NB4 (cell line): ENCODE measurements around the gene FGF7.

ENCODE experiments used
- DNase-seq: peaks from one replicate; pipeline ENCODE4 v3.0.0; 2010; ENCODE audit warnings: low read depth
- H3K4me3 ChIP-seq: one replicate; pipeline ENCODE4 v1.5.1; 2011; ENCODE audit warnings: mild to moderate bottlenecking, low read depth, low read length, moderate library complexity
- MYC ChIP-seq: IDR thresholded peaks from 2 replicates; pipeline ENCODE4 v1.6.1; 2011; ENCODE audit warnings: low read depth, low read length
- POLR2A ChIP-seq: IDR thresholded peaks from 2 replicates; pipeline ENCODE4 v1.6.1; 2011; ENCODE audit warnings: mild to moderate bottlenecking; ENCODE audit not compliant: insufficient read length; ENCODE audit errors: extremely low read depth
- TF ChIP-seq, protein P1 (sequence below): IDR thresholded peaks from one replicate; pipeline ENCODE4 v1.5.1; 2012; ENCODE audit warnings: low read depth, low read length
- TF ChIP-seq, protein P2 (sequence below): IDR thresholded peaks from 2 replicates; pipeline ENCODE4 v1.6.1; 2011; ENCODE audit warnings: low read depth, low read length

FGF7 gene

DNA sequence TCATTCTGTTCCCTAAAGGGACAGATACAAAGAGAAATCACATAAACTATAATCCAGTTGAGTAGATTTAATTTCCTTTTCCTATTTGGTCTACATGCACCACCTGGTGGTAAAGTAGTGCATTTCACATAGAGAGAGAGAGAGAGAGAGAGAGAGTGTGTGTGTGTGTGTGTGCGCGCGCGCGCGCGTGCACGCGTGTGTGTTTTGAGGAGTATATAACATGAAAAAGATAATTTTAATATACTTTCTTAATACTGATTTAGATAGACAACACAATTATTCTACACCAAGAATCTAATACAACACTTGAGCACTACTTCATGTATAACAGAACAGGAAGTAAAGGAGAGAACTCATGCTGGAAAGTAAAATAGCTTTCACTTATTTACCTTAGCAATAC lies 1.1 kb upstream of the FGF7 start:
- TF ChIP-seq POLR2A = no peak
- TF ChIP-seq MYC = no peak
- TF ChIP-seq, protein P1, sequence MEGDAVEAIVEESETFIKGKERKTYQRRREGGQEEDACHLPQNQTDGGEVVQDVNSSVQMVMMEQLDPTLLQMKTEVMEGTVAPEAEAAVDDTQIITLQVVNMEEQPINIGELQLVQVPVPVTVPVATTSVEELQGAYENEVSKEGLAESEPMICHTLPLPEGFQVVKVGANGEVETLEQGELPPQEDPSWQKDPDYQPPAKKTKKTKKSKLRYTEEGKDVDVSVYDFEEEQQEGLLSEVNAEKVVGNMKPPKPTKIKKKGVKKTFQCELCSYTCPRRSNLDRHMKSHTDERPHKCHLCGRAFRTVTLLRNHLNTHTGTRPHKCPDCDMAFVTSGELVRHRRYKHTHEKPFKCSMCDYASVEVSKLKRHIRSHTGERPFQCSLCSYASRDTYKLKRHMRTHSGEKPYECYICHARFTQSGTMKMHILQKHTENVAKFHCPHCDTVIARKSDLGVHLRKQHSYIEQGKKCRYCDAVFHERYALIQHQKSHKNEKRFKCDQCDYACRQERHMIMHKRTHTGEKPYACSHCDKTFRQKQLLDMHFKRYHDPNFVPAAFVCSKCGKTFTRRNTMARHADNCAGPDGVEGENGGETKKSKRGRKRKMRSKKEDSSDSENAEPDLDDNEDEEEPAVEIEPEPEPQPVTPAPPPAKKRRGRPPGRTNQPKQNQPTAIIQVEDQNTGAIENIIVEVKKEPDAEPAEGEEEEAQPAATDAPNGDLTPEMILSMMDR = peak; percentile 41
- TF ChIP-seq, protein P2, sequence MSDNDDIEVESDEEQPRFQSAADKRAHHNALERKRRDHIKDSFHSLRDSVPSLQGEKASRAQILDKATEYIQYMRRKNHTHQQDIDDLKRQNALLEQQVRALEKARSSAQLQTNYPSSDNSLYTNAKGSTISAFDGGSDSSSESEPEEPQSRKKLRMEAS = no peak
- DNase-seq = peak; percentile 67
- H3K4me3 ChIP-seq = peak overlapping the region; percentile 22

DNA sequence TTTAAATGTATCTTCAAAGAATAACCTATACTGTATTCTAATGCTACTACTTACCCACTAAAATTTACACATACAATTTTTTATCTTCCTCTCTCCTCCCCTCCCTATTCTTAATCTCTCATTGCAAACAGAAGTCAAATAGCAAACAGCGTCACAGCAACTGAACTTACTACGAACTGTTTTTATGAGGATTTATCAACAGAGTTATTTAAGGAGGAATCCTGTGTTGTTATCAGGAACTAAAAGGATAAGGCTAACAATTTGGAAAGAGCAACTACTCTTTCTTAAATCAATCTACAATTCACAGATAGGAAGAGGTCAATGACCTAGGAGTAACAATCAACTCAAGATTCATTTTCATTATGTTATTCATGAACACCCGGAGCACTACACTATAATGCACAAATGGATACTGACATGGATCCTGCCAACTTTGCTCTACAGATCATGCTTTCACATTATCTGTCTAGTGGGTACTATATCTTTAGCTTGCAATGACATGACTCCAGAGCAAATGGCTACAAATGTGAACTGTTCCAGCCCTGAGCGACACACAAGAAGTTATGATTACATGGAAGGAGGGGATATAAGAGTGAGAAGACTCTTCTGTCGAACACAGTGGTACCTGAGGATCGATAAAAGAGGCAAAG lies 984 bp downstream of the FGF7 start:
- no peak overlapping the region for H3K4me3 ChIP-seq
- no peak for DNase-seq
- no peak for TF ChIP-seq POLR2A
- TF ChIP-seq, protein P1 = no peak
- no peak for TF ChIP-seq MYC
- TF ChIP-seq, protein P2 = no peak

DNA sequence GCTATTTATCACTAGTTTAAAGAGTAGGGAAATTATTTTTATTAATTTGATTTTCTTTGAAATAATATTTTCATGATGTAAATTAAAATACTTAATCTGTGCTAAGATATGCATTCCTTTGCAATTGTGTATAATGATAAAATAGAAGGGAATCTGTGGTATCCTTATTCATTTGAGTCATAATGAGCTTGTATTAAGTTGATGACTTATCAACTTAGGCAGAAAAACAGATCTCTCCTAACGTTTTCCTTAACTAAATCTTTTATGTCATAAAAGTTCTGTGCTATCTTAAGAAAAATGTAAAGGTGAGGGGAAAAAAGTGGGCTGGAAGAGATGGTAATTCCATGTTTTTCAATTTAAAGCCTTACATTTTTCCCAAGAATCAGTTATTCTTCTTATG lies 1.9 kb downstream of the FGF7 start:
- TF ChIP-seq, protein P2 = no peak
- TF ChIP-seq, protein P1 = no peak
- no peak for TF ChIP-seq POLR2A
- no peak for TF ChIP-seq MYC
- no peak overlapping the region for H3K4me3 ChIP-seq
- DNase-seq = no peak

DNA sequence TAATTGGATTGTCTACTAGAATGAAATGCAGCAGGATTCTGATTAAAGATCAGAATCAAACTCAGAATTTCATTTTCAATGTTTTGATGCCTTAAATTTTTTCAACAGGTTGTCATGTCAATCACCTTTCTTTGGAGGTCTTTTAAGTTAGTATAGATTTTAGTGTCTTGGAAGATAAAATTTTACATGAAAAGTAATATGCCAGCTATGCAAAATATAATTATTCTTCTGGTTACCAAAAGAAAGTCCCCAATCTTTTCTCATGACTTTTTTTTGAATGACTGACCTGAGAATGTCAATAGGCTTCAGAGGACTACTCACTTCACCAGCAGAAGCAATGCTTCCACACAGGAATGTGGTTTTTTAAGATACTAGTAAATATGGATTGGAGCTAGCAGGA lies 4.3 kb downstream of the FGF7 start:
- TF ChIP-seq POLR2A (no peak), MYC (no peak)
- TF ChIP-seq, protein P2 = no peak
- TF ChIP-seq, protein P1 = no peak
- no peak overlapping the region for H3K4me3 ChIP-seq

DNA sequence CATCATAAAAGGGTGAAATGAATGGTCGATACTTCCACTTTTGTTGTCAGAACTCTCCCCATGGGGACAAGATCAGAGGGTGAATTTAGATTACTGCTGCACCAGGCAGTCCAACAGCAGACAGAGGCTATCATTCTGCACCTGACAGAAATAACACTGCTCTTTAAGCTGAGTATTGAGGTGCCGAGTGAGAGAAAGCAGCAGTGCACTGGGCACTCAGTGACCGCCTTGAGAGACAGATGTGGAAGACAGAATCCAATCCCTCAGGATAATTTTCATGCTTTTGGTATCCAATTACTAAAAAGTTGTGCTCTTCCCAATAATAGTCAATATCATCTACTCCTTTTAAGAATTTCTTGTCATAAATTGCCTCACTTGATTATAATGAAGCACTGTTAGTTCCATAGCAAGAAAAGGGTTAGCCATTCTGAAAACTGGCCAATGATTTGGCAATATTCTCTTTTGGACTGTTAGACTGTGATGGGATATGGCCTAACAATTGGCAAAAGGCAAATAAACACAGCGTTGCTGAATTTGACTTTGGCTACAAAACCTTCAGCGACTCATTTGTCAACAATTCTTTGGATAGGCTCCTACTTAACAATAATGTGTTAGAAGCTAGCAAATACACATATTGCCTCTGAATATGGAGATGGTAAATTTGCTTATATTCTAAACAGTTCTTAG lies 5.5 kb downstream of the FGF7 start:
- no peak overlapping the region for H3K4me3 ChIP-seq
- DNase-seq = no peak
- TF ChIP-seq MYC (no peak), POLR2A (no peak)
- TF ChIP-seq, protein P1 = no peak
- TF ChIP-seq, protein P2 = no peak

More for the DNA sequence above, 4.3 kb downstream of the FGF7 start:
- DNase-seq = no peak
